HG03439 (cell line): Measurements from ENCODE around the gene NPHP4.
"Not testable (repeated sequence)": the region's sequence is repeated elsewhere in the genome, so short reads cannot be mapped to it uniquely, and the experiment has no call there.

Source experiments
- ATAC-seq: cut with Tn5 transposase; IDR thresholded peaks from one replicate; pipeline ENCODE4 v1.9.1; 2021; ENCODE audit warnings: mild to moderate bottlenecking, moderate library complexity; ENCODE audit not compliant: unreplicated experiment

Gene NPHP4

DNA sequence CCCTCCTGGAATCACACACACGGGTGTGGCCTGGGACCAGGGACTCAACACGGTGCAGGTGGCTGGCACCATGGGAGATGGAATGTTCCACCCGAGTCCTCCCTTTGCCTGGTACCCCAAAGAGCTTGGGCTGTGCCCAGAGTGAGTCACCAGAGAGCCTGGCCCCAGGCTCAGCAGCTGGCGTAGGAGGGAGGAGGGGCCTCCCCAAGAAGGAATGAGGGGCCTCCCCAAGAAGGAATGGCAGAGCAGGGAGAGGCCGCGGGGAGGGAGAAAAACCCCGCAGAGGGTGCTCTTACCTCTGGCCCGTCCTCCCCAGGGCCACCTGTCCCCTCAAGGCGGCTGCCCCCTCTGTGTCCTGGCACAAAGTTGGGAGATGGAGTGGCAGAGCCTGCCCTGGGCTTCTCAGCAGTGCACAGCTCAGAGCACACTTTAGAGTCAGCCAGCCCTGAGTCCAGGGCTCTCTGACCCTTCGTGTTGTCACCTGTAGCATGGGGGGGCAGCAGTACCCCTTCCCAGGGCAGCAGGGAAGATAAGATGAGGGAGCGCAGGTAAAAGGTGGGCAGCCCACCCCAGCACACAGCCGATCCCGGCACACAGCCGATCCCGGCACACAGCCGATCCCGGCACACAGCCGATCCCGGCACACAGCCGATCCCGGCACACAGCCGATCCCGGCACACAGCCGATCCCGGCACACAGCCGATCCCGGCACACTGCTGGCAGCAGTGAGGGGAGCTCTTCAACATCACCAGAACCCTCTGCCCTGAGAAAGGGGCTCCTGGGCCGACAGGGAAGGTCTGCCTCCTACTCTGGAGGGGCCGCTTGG is 33.3 kb upstream of the NPHP4 start:
- no peak for ATAC-seq

DNA sequence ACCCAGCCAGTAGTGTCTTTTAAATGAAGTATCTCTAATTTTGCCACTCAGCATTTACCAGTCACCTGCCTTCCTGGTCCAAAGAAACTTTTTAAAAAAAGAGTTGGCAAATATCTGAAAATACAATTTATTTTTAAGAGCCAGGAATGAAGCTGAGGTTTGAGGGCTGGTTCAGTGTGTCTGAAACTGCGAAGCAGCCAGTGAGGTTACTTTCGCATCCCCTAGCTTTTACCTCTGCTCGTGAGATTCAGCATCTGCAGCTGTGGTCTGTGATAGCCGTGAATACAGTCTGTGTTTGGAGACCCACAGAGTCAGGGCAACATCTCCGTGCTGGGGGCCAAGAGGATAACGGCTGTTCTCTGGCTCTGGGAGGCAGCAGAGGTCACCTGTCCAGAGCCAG is 32.2 kb upstream of the NPHP4 start:
- no peak for ATAC-seq

DNA sequence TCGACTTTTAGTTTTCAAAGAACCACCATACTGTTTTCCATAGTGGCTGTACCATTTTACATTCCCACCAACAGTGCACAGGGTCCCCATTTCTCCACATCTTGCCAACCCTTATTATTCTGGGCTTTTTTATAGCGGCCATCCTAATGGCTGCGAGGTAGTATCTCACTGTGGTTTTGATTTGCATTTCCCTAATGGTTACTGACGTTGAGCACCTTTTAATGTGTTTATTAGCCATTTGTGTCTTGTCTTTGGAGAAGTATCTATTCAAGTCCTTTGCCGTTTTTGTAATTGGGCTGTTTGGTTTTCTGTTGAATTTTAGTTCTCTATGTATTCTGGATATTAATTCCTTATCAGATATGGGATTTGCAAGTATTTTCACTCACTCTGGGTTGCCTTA is 31.1 kb upstream of the NPHP4 start:
- no peak for ATAC-seq

DNA sequence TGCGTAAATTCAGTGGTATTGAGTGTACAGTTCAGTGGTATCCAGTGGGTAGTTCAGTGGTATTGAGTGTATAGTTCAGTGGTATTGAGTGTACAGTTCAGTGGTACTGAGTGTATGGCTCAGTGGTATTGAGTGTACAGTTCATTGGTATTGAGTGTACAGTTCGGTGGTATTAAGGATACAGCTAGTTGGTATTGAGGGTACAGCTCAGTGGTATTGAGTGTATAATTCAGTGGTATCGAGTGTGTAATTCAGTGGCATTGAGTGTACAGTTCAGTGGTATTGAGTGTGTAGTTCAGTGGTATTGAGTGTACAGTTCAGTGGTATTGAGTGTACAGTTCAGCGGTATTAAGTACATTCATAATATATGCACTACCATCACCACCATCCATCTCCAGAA is 30.0 kb upstream of the NPHP4 start:
- no peak for ATAC-seq

DNA sequence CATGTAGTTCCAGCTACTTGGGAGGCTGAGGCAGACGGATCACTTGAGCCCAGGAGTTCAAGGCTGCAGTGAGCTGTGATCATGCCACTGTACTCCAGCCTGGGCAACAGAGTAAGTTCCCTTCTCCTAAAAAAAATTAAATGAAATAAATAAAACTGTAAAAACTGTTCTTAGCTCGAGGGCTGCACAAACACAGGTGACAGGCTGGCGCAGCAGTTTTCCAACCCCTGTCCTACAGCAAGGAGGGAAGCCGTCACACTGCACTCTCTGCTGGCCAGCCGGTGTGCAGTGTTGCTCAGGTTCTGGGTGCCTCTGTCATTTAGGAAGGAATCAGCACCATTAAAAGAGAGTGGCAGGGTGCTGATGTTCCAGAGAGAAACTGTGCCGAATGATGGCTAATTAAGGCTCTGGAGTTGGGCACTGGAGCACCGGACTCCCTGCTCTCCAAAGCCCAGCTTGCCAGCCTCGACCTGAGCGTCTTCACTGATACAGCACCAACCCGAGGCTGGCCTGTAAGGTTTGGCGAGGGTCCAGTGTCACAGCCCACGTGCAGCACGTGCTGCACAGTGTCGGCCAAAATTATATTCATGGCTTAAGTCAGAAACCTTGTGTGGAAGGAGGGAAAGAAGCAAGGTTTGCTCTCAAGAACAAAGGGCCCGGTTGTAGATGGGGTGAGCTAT is 27.1 kb upstream of the NPHP4 start:
- no peak for ATAC-seq

DNA sequence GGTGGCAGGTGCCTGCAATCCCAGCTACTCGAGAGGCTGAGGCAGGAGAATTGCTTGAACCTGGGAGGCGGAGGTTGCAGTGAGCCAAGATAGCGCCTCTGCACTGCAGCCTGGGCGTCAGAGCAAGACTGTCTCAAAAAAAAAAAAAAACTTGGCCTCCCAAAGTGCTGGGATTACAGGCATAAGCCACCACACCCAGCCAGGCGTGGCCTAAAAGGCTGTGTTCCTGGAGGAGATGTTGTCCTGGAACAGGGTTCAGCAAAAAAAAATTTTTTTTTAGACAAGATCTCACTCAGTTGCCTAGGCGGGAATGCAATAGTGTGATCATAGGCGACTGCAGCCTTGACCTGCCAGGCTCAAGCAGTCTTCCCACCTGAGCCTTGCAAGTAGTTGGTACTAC is 25.4 kb upstream of the NPHP4 start:
- not testable (repeated sequence) for ATAC-seq

DNA sequence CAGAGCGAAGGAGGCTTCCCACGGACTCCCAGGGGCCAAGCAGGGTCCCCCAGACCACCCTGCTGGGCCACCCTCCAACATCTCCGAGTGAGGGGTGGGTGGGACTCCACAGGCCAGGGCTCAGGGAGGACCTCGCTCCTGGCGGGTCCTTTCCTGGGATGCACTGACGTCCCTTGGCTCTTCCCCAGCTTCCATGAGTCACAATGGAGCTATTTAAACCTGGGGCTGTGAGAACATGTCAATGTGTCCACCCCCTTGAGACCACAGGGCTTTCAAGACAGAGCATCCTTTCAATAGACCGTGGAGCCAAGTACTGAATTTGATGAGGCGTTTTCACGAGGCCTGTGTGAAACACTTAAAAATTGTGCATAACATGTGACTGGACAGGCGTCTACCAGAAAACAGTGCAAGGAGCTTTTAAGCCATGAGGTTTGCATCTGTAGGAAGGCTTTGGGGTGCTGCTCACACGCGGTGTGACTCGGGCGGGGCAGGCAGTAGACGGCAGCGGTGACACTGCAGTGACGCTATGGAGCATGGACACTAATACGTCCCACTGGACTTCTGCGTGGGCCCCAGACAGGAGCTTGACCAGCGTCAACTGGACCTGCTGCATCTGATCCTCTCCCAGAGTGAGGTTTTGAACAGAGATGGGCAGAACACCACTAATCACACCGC is 24.1 kb upstream of the NPHP4 start:
- no peak for ATAC-seq

DNA sequence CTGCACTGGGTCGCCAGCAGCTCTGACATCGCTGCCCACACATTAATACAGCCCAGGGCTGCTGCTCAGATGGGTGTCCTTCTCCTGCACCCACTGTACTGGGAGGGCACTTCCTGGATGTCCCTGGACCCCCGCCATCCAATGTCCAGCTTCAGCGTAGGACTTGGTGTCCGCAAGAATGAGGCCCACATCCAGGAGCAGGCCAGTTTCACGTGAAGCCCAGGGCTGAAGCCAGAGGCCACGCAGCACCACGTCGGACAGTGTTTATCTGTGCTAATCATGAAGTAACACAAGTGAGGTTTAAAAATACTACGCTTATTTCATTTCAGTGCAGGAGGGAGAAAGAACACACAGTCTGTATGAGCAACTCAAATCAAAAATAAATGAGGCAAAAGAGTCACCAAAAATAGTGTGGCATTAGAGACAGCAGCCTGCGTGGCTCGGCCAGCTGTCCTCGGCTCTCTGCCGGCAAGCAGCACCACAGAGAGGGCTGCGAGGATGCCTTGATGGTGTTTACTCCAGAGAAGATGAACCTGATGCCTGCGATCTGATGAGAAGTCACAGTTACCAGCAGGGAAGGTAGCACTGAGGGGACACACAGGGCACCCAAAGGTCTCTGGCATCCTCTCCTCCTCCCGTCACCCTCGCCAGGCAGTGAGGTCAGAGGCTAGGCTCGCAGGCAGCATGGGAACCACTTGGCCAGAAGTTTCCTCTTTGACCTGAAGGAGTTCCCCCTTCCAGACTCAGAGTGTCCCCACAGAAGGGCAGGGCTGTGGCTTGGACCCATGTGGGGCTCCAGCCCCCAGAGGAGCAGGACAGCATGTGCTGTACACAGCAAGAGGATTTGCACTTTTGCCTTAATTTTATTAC is 22.1 kb upstream of the NPHP4 start:
- ATAC-seq: no peak

DNA sequence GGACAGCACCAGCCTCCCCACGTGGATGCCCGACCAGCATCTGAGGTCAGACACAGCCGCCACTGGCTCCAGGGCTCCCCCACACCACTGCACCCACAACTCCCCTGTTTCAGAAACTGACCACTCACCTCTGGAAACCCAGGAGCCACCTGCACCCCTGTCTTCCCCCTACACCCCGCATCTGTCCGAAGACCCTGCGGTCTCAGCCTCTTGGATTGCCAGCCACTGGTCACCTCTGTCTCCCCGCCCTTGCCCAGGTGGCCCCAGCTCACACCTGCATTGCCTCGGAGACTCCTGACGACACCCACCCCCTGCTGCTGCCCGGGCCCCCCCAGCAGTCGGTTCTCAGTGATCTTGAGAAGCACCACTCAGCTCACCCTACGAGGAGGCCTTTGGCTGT is 21.3 kb upstream of the NPHP4 start:
- no peak for ATAC-seq

DNA sequence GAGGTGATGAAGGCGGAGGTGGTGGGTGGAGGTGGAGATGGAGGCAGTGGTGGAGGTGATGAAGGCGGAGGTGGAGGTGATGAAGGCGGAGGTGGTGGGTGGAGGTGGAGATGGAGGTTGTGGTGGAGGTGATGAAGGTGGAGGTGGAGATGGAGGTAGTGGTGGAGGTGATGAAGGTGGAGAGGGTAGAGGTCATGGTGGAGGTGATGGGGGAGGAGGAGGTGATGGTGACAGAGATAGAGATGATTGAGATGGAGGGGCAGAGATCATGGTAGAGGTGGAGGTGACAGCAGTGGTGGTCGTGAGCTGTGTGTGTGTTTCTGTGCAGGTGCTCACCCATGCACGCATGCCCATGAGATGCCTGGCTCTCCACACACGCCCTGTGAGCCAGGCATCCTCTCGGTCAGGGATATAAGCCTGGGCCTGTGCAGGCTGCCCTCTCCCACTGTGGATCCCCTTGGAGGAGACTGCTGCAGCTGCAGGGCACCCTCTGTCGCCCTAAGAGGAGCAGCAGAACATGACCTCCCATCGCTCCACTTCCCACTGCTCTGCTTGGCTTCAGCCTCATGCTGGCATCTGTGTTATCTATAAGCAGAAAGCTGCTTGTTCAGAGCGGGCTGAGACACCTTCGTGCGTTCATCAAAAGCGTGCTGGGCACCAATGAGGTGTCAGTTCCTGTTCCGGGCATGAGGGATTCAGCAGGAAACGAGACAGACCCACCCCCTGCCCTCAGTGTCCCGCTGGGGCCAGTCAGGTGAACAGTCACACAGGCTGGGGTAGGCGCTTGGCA is 20.5 kb upstream of the NPHP4 start:
- ATAC-seq: no peak

DNA sequence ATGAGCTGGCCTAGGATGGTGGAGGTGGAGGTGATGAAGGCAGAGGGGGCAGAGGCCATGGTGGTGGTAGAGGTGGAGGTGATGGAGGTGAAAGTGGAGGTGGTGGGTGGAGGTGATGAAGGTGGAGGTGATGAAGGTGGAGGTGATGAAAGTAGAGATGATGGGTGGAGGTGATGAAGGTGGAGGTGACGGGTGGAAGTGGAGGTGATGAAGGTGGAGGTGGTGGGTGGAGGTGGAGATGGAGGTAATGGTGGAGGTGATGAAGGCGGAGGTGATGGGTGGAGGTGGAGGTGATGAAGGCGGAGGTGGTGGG is 19.7 kb upstream of the NPHP4 start:
- ATAC-seq: no peak

DNA sequence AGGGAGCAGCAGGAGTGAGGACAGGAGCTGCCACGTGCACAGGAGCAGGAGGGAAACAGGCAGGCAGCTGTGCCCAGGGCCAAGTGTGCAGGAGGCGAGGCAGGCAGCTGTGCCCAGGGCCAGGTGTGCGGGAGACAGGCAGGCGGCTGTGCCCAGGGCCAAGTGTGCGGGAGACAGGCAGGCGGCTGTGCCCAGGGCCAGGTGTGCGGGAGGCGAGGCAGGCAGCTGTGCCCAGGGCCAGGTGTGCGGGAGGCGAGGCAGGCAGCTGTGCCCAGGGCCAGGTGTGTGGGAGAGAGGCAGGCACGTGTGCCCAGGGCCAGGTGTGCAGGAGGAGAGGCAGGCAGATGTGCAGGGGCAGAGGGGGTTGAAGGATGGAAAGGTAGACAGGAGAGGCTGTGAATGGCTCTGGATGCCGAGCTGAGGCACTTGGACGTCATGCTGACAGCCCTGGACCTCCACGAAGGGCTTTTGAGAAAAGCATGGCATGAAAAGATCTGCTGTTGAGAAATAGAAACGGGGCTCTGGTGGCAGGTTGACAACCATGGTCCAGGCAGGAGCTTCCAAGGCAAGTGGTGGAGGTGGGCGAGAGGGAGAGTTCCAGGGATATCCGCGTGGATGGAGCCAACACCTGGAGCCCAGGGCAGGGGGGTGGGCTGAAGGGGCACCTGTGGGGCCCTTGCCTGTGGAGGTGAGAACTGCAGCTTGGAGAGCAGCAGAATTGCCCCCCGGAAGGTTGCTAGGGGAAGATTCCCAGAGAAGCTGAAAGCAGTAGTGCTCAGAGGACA is 19.1 kb upstream of the NPHP4 start:
- ATAC-seq: no peak

DNA sequence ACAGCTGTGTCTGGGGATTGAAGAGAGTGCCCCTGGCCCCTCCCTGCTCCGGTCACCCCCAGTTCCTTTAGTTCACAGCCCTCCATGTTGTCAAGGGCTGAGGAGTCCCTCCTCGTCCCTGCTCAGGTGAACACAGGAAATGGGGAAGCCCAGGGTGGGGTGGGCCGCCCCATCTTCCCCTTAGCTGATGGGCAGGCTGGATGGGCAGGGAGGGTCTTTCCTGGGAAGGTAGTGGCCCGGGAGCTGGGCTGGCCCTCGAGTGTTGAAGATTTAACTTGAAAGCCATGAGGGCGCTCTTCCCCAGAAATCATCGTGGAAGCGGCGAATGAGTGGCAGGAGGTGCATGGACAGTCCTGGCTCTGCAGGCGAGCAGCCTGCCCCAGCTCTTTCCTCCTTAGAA is 18.3 kb upstream of the NPHP4 start:
- no peak for ATAC-seq

DNA sequence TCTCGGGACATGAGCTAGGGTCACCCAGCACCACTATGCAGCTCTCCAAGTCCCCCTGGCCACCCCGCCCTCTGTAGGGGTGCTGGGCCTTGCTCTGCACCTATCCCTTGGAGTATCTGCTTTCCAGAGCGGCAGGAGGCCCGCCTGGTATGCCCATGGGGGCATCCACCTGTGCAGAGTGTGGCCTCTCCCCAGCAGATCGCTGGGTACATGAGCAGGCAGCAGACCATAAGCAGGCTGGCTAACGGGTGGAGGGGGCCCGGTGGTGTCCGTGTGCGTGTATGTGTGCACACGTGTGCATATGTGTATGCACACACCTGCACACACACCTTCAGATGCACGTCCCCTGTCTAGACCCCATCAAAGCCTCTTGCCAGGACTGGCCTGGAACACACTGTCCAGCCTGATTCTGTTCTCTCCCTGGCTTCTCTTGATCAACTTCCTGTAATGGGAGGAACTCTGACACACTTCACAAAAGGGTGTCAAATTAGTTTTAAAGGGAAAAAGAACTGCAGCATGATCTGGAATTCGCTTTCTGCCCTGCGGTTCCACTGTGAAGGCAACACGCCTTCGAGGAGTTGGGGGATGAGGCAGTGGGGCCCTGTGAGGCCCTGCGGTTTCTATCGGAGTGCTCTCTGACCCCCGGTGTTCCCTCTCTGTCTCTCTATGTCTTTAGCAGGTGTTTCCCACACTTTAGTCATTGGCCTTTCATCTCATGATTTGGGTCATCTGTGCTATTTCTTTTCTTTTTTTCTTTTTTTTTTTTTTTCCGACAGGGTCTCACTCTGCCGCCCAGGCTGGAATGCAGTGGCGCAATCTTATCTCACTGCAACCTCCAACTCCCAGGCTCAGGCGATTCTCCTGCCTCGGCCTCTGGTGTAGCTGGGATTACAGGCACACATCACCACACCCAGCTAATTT is 17.2 kb upstream of the NPHP4 start:
- ATAC-seq: no peak

DNA sequence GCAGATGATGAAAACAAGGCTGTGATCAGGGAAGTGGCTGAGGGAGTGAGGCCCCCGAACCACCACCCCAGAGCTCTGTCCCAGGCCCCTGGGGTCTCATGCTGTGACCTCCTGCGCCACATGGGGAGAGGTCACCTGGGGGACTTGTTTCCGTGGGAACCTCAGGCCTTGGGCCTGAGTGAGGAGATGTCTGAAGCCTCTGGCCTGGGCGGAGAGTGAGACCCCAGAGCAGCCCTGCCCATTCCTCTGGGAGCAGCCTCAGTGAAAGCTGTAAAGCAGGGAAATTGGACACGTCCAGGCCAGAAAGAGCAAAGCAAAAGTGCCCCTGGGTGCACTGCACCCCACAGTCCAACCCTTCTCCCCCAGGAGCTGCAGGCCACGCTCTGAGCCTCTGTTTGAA is 16.5 kb upstream of the NPHP4 start:
- ATAC-seq: no peak

DNA sequence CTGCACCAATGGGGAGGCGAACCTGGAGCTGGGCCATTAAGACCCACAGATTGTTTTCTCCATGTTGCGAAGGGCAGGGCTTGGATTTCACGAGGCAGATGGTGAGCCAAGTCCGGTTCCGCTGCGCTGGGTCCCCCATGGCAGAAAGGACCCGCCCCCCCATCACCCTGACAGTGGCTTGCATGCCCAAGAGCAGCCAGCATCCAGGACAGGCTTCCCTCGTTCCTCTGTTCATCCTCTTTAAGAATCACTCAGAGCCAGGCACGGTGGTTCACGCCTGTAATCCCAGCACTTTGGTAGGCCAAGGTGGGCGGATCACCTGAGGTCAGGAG is 15.8 kb upstream of the NPHP4 start:
- no peak for ATAC-seq

DNA sequence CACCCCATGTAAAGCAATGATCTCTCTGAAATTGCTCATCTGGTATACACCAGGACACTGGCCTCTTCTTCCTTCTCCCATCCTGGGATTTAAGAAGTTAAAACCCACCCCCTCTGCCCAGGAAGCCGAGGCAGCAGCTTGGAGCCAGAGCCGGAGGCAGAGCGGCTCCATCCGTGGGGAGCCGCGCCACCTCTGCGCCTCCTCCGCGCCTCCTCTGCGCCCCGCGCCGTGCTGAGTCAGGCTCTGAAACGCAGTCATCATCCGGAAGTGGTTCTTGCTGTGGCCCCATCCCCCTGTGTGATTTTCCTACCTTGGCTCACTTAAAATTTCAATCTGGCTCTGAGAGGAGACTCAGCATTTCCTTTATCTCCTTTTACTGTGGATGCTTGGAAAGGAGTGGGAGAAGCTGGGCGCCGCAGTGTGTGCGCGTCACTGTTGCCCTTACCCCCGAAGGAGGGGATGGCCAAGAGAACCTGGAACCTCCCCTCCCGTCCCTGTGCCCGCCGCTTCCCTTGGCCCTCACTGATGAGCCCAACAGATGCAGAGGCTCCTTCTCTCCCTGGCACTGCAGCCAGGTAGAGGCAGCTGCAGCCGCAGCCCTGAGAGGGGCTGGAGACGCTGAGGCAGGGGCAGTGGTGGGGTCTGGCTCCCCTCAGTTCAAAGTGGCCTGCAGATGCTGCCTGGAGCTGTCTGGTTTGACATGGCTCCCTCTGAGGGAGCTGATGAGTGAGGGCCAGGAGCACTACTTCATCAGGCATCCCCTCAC is 15.3 kb upstream of the NPHP4 start:
- no peak for ATAC-seq

DNA sequence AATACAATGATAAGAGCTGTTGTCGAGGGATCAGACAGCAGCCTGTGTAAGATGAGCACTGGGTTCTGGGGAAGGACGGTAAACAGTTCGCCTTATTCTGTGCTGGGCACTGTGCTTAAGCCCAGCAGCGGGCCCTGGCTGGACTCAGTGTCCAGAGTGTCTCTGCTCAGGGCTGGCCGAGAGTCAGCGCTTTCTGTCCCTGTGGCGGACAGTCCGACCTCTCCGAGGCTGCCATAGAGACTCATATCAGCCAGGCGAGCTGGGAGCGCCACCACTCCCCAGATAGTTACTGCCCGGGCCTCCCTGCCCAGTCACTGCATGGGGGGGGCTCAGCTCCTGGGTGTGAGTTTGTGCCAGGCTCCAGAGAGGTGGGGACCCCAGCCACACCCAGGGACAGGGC is 14.7 kb upstream of the NPHP4 start:
- ATAC-seq: no peak
